Activated CD4-positive, alpha-beta memory T cell treated with anti-CD3 and anti-CD28 coated beads, Interleukin-2, amount 10 ng/mL, durations not matched to agents 7 days and 5 days (primary cell): ENCODE measurements around the gene CGN. TPM values are rescaled to one million over a fixed set of nuclear protein-coding genes. Genes with fewer than 3 reads are reported as not detected.
A peak's percentile ranks its signal among the peaks of the same experiment; 100 is the strongest.

Experiments used
- CTCF ChIA-PET: fragments of 350-600 bp; sonication (Branson Sonifier 250); formaldehyde crosslinking; loops from one replicate; lab custom pipeline; 2021; ENCODE audit warnings: antibody characterized with exemption, inconsistent platforms; lab: Charles Lee
- POLR2A ChIA-PET: fragments of 350-600 bp; sonication (Branson Sonifier 250); formaldehyde crosslinking; loops from one replicate; lab custom pipeline; 2021; ENCODE audit warnings: antibody characterized with exemption; lab: Charles Lee
- DNase-seq: peaks from one replicate; pipeline ENCODE4 v3.0.0-alpha.2; 2020
- H3K27ac Mint-ChIP-seq: one replicate; pipeline ENCODE4 v1.8.0; 2021; ENCODE audit warnings: mild to moderate bottlenecking, mixed read lengths
- H3K27me3 Mint-ChIP-seq: one replicate; pipeline ENCODE4 v1.8.0; 2021; ENCODE audit warnings: mixed read lengths
- H3K36me3 Mint-ChIP-seq: one replicate; pipeline ENCODE4 v1.8.0; 2021; ENCODE audit warnings: low read depth, mixed read lengths
- H3K4me1 Mint-ChIP-seq: one replicate; pipeline ENCODE4 v1.8.0; 2021; ENCODE audit warnings: mixed read lengths
- H3K4me3 Mint-ChIP-seq: one replicate; pipeline ENCODE4 v1.8.0; 2021; ENCODE audit warnings: mild to moderate bottlenecking, mixed read lengths
- H3K9me3 Mint-ChIP-seq: one replicate; pipeline ENCODE4 v1.8.0; 2021; ENCODE audit warnings: mixed read lengths
- total RNA-seq, 2 experiments: library from RNA; stranded (reverse); gene quantifications; one replicate each; pipeline ENCODE4 v1.2.3, GENCODE V29; 2021

CGN gene
- total RNA-seq, 2 experiments from 2014 or later, result 0.43 to 0.96 TPM

DNA sequence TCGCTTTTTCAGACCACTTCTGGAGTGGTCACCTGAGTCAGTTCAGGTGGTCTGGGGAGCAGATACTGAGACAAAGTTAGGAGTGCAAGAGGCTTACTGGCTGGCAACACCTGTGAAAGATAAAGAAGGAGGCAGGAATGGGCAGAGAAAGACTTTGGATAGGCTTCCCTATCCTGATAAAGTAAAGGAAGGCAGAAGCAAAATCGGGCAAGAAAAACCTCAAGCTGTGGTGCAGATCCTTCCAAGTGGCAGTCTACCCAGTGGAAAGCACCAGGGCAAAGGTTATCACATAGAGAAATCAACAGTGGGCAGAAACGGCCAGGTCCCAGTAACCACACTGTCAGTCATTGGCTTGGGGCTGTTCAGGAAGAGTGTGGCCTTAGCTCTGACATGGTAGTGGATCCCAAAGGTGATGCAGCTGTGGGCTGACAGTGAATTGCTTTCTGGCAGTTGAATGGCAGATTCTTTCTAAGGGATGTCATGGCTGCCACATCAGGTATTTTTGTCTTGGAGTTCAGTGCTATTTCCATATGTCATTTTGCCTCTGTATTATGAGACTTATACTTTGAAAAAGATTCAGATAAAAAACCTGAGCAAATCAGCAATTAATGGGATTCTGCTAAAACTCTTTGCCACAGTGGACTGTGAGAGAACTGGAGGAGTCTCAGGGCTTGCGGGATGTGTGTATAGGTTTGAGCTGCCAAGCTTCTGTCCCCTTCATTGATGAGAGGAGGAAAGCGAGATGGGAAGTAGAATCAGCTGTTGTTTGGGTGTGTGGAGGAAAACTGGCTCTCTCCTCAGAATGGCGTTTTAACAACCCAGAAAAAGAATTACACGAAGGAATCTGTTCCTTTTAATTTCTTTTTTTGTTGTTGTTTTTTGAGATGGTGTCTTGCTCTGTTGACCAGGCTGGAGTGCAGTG, 8.1 kb upstream of the CGN start:
- H3K36me3 Mint-ChIP-seq, result no peaks in the 10 kb centered on the region
- ChIA-PET CTCF (no interaction called here), POLR2A (interaction anchor here (0.6 to 1.0 kb wide), 2 partner anchors 15 to 378 kb away, joined by 3 read pairs; no protein-coding TSS in a partner anchor)
- peaks cover 8% of the 10 kb centered on the region for H3K4me1 Mint-ChIP-seq
- no peaks in the 10 kb centered on the region for H3K9me3 Mint-ChIP-seq
- no peak overlapping the region for H3K4me3 Mint-ChIP-seq
- H3K27ac Mint-ChIP-seq, result no peak overlapping the region
- peaks cover 12% of the 10 kb centered on the region for H3K27me3 Mint-ChIP-seq
- DNase-seq, result no peak

DNA sequence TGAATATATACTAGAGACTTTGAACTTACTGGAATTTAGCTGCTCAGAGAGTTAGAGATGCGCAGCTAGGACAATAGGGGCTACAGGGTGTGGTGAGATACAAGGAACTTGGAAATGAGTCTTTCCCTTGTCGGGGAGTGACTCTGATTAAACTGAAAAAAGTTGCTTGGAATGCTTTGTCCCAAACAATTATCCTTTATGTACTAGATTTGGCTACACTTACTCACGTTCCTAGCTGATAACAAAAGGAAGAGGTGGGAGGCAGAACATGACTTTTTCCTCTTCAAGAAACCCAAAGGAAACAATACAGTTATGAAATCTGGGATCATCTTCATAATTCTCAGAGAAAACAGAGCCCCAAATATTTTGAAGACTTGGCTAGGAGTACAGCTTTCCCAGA, 6.9 kb upstream of the CGN start:
- ChIA-PET POLR2A (no interaction called here), CTCF (no interaction called here)
- peaks cover 12% of the 10 kb centered on the region for H3K27me3 Mint-ChIP-seq
- no peaks in the 10 kb centered on the region for H3K36me3 Mint-ChIP-seq
- no peak overlapping the region for H3K27ac Mint-ChIP-seq
- no peak overlapping the region for H3K4me3 Mint-ChIP-seq
- DNase-seq, result no peak
- H3K4me1 Mint-ChIP-seq, result peaks cover 8% of the 10 kb centered on the region
- H3K9me3 Mint-ChIP-seq, result no peaks in the 10 kb centered on the region

DNA sequence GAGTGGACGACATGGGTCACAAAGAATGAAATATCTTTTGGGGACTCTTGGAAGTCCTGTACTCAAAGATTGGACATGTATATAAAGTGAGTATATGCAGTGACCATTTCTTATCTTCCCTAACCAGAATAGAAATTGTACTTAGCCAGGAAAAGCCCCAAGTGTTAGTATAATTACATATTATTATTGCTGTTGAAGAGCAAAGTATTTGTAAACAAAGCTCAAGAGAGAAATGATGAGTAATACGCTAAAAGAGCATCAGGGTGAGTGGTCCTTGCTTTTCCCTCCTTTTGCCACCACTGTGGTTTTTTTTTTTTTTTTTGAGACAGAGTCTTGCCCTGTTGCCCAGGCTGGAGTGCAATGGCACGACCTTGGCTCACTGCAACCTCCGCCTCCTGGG, 6.4 kb upstream of the CGN start:
- Mint-ChIP-seq H3K4me3 (no peak overlapping the region), H3K4me1 (peaks cover 8% of the 10 kb centered on the region), H3K9me3 (no peaks in the 10 kb centered on the region), H3K27ac (no peak overlapping the region), H3K27me3 (peaks cover 12% of the 10 kb centered on the region), H3K36me3 (no peaks in the 10 kb centered on the region)
- POLR2A ChIA-PET, result no interaction called here
- CTCF ChIA-PET, result no interaction called here
- DNase-seq, result no peak

DNA sequence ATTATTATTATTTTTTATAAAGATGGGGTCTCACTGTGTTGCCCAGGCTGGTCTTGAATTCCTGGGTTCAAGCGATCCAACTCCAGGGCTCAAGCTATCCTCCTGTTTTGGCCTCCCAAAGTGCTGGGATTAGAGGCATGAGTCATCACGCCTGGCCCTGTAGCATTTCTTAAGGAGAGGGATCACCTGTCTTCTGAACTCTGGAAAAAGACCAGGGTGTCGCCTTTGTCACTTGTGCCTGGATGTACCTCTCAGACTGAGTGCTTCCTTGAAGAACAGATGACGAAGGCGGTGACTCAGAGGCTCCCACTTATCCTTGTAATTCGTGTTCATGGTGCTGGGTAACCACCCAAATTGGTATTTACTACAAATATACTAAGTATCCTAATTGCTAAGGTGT, 2.4 kb upstream of the CGN start:
- no peaks in the 10 kb centered on the region for H3K36me3 Mint-ChIP-seq
- peaks cover 23% of the 10 kb centered on the region for H3K4me1 Mint-ChIP-seq
- peaks cover 20% of the 10 kb centered on the region for H3K27me3 Mint-ChIP-seq
- H3K27ac Mint-ChIP-seq, result no peak overlapping the region
- CTCF ChIA-PET, result no interaction called here
- H3K4me3 Mint-ChIP-seq, result no peak overlapping the region
- DNase-seq, result no peak
- POLR2A ChIA-PET, result no interaction called here
- H3K9me3 Mint-ChIP-seq, result no peaks in the 10 kb centered on the region

DNA sequence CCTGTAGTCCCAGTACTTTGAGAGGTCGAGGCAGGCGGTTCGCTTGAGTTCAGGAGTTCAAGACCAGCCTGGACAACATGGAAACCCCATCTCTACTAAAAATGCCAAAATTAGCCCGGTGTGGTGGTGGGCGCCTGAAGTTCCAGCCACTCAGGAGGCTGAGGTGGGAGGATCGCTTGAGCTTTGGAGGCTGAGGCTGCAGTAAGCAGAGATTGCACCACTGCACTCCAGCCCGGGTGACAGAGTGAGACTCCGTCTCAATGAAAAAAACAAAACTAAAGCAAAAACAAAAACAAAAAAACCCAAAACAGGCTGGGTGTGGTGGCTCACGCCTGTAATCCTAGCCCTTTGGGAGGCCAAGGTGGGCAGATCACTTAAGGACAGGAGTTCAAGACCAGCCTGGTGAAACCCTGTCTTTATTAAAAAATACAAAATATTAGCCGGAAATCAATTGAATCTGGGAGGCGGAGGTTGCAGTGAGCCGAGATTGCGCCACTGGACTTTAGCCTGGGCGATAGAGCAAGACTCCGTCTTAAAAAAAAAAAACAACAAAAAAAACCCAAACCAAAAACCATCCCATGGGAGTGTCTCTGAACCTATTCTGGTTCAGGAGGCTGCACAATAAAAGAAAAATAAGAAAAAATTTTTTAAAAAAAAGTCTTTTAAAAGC, 1.7 kb upstream of the CGN start:
- H3K36me3 Mint-ChIP-seq, result no peaks in the 10 kb centered on the region
- H3K27ac Mint-ChIP-seq, result no peak overlapping the region
- POLR2A ChIA-PET, result no interaction called here
- DNase-seq, result no peak
- peaks cover 26% of the 10 kb centered on the region for H3K4me1 Mint-ChIP-seq
- H3K4me3 Mint-ChIP-seq, result no peak overlapping the region
- CTCF ChIA-PET, result interaction anchor here (1.5 to 2.1 kb wide), 2 partner anchors 15 to 24 kb away, joined by 4 to 6 read pairs; no protein-coding TSS in a partner anchor
- H3K27me3 Mint-ChIP-seq, result peaks cover 22% of the 10 kb centered on the region
- no peaks in the 10 kb centered on the region for H3K9me3 Mint-ChIP-seq

DNA sequence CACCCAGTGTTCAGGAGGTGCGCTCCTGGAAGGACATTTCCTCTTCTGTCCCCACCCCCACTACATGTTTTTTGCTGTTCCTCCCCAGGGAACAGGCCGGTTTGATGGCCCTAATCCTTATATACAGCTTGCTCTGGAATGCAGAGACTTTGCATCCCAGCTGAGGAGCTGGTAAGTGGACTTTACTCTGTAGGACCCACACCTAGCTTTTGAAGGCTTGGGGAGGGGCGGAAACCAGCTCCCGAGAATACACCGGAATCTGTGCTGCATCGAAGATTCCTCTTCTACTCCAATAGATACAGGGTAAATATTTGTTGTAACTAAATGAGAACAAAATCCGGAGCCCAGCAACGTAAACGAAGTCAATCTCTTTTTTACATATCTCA, 1.2 kb upstream of the CGN start:
- Mint-ChIP-seq H3K27me3 (peaks cover 22% of the 10 kb centered on the region), H3K9me3 (no peaks in the 10 kb centered on the region), H3K27ac (no peak overlapping the region), H3K4me1 (peaks cover 26% of the 10 kb centered on the region), H3K36me3 (no peaks in the 10 kb centered on the region), H3K4me3 (peak overlapping the region; percentile 83)
- no peak for DNase-seq
- CTCF ChIA-PET, result interaction anchor here (1.2 to 2.1 kb wide), 3 partner anchors 10 to 23 kb away, joined by 4 to 6 read pairs (median 5); no protein-coding TSS in a partner anchor
- POLR2A ChIA-PET, result interaction anchor here (1.3 kb wide), 1 partner anchor 25 kb away, joined by 3 read pairs; no protein-coding TSS in a partner anchor

DNA sequence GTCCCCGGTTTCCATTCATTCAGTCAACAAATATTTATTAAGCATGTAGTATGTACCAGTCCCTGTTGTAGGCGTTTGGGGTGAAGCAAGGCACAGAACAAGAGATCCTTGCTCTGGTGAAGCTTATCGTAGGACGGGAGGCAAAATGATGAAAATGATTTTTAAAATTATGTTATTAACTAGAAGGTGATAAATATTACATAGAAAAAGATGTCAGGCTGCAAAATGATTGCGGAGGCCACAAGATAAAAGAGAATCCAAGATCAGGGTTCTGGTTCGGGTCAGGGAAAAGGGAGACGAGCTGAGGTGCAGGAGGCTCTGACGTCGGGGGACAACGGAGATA, 602 bp upstream of the CGN start:
- Mint-ChIP-seq H3K4me3 (peak overlapping the region; percentile 83), H3K27ac (no peak overlapping the region), H3K9me3 (no peaks in the 10 kb centered on the region), H3K27me3 (peaks cover 22% of the 10 kb centered on the region), H3K36me3 (no peaks in the 10 kb centered on the region), H3K4me1 (peaks cover 26% of the 10 kb centered on the region)
- DNase-seq, result no peak
- POLR2A ChIA-PET, result interaction anchor here (1.1 to 1.4 kb wide), 3 partner anchors 25 to 65 kb away, joined by 3 to 4 read pairs (median 3); no protein-coding TSS in a partner anchor
- CTCF ChIA-PET, result interaction anchor here (1.0 to 2.1 kb wide), 5 partner anchors 9 to 66 kb away, joined by 3 to 6 read pairs (median 4); no protein-coding TSS in a partner anchor

DNA sequence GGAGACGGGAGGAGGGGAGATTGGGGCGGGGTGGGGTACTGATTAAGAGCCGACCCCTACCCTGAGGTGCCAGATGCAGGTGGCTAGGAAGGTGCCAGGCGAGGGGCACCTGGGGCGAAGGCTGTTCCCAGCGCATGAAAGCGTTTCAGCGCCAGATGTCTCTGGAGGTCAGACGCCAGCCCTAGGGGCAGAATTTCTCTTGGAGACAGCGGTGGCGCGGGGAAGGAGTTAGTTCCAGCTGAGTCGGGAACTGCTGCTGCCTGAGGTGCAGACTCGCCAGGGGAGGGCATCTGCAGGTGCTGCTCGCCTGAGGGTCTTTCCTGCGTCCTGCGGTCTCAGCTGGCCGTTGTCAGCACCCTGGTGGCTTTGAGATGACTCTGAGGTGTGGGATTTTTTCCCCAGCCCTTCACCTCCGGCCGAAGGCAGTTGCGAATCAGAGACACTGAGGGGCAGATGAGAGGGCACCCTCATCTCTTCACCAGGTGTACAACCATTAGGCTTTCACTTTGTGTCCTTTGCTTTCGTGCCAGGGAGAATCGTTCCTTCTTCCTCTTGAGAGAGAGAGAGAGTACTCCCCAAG, 539 bp downstream of the CGN start:
- Mint-ChIP-seq H3K9me3 (no peaks in the 10 kb centered on the region), H3K4me1 (peaks cover 24% of the 10 kb centered on the region), H3K36me3 (no peaks in the 10 kb centered on the region), H3K27ac (no peak overlapping the region), H3K4me3 (peak overlapping the region; percentile 83), H3K27me3 (peaks cover 15% of the 10 kb centered on the region)
- POLR2A ChIA-PET, result interaction anchor here (0.6 to 1.4 kb wide), 3 partner anchors 9 to 57 kb away, joined by 3 to 4 read pairs (median 3); no protein-coding TSS in a partner anchor
- peak; percentile 21 for DNase-seq
- CTCF ChIA-PET, result interaction anchor here (1.0 to 2.1 kb wide), 3 partner anchors 22 to 67 kb away, joined by 3 to 6 read pairs (median 4); no protein-coding TSS in a partner anchor

DNA sequence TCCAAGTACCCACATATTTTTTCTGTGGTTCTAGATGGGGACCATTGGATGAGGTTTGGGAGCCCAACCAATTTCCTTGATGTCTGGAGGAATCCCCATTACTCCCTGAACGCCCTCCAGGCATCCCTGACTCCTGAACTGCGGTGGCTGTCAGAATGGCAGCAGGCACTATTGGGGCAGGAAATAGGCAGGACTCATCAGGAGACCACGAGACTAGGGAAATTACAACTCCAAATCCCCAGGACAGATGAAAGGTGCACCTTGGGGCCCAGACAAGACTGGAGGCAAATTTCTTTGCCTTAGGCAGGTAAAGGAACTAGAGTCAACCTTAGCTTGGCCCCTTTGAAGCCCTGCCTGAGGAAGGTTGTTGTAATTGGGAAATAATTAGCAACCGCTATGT, 1.1 kb downstream of the CGN start:
- Mint-ChIP-seq H3K4me1 (peaks cover 24% of the 10 kb centered on the region), H3K9me3 (no peaks in the 10 kb centered on the region), H3K27me3 (peaks cover 11% of the 10 kb centered on the region), H3K27ac (no peak overlapping the region), H3K36me3 (no peaks in the 10 kb centered on the region), H3K4me3 (no peak overlapping the region)
- no peak for DNase-seq
- CTCF ChIA-PET, result interaction anchor here (1.5 kb wide), 1 partner anchor 68 kb away, joined by 4 read pairs; no protein-coding TSS in a partner anchor
- POLR2A ChIA-PET, result interaction anchor here (1.0 kb wide), 1 partner anchor 9 kb away, joined by 3 read pairs; no protein-coding TSS in a partner anchor

DNA sequence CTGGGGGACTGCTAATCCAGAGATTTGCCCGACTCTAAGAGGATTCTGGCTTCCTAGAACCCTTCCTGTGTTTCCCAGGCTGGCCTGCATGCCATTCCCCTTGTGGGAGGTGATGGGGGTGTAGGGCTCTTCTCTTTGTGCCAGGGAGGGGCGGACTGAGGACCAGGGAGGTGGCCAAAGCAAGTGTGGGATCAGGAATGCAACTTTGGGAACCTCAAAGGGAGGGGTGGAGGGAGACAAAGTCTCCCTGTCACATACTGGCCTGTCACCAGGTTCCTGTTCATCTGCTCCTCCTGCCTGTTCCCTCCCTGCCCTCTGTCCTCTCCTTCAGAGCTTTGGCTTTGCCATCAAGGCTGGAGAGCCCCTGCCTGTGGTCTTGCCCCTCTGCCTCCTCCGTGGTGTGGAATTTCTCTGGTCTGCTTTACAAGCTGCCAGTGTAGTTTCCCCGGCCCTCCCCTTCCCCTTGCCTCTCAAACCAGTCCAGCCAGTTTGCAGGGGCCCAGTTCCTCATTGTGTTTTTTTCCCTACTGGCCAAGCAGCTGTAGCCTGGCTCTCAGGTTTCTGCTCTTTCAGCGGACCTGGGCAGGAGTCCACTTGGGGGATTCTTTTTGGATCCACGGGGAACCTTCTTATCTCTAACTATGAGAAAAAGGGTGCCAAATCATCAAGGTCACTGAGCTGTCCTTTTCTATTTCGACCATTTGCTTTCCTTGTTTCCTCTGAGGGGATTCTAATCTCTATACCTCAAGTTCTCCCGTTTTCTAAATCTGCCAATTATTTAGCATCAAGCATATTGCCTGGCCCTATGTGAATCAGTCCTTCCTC, 1.8 kb downstream of the CGN start:
- Mint-ChIP-seq H3K27me3 (peaks cover 11% of the 10 kb centered on the region), H3K4me1 (peaks cover 24% of the 10 kb centered on the region), H3K9me3 (no peaks in the 10 kb centered on the region), H3K4me3 (peak overlapping the region; percentile 2), H3K36me3 (no peaks in the 10 kb centered on the region), H3K27ac (no peak overlapping the region)
- CTCF ChIA-PET, result no interaction called here
- POLR2A ChIA-PET, result no interaction called here
- DNase-seq, result no peak

DNA sequence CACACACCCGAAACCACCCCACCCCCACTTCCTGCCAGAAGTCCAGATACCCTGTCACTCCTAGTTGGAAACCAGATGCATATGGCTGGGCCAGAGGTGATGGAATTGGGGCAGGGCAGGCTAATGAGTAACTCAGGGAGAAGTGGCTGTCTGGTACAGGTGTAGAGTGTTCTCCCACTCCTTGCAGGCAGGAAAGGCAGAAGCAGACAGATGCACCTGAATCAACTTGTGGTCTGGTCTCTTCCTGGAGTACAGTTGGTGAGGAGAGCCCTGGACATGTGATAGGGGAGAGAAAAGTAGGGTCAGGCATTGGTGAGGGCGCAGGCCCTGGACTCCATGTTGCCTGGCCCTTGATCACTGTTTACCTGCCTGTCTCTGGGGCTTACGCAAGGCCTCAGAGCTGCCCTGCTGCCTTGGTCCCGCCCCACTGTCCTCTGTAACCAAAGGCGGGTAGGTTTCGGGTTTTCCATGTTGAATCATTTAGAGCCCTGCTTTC, 2.5 kb downstream of the CGN start:
- Mint-ChIP-seq H3K27me3 (peaks cover 11% of the 10 kb centered on the region), H3K9me3 (no peaks in the 10 kb centered on the region), H3K4me1 (peaks cover 24% of the 10 kb centered on the region), H3K27ac (no peak overlapping the region), H3K4me3 (peak overlapping the region; percentile 2), H3K36me3 (no peaks in the 10 kb centered on the region)
- ChIA-PET CTCF (no interaction called here), POLR2A (no interaction called here)
- DNase-seq, result peak; percentile 20

DNA sequence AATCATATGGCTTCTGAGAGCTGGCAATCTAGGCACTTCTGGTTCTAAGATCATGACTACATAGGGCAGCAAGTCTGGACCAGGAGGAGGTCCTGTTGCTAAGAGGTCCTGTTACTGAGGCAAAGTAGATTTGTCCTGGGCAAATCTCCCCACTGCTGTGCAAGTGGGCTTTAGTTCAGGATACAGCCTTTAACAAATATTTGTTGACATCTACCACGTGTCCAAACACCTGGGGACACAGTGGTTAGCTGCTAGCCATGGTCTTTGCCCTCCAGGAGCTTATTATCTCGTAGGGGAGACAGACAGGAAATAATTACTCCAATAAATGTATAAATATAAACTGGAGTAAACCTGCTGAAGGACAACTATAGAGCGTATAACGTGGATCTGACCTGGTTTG, 3.2 kb downstream of the CGN start:
- H3K27me3 Mint-ChIP-seq, result peaks cover 11% of the 10 kb centered on the region
- no peak overlapping the region for H3K4me3 Mint-ChIP-seq
- no peaks in the 10 kb centered on the region for H3K36me3 Mint-ChIP-seq
- H3K27ac Mint-ChIP-seq, result no peak overlapping the region
- DNase-seq, result no peak
- ChIA-PET CTCF (no interaction called here), POLR2A (no interaction called here)
- peaks cover 24% of the 10 kb centered on the region for H3K4me1 Mint-ChIP-seq
- no peaks in the 10 kb centered on the region for H3K9me3 Mint-ChIP-seq
